SU-DHL-6 (cell line): Measurements from ENCODE around the gene CCDC85C.

Source experiments
- H2AFZ ChIP-seq: fragments of 200-600 bp; sonication (generic); 2 replicates; pipeline ENCODE4 v1.6.1; 2014; ENCODE audit warnings: low read depth, mild to moderate bottlenecking, moderate library complexity, mixed read lengths, antibody characterized with exemption, low read length; ENCODE audit not compliant: severe bottlenecking
- H3F3A ChIP-seq: fragments of 200-600 bp; shearing (Covaris generic); 2 replicates; pipeline ENCODE4 v1.6.0; 2016; ENCODE audit warnings: antibody characterized with exemption, mild to moderate bottlenecking; ENCODE audit not compliant: insufficient read depth
- H3K27ac ChIP-seq: fragments of 200-600 bp; sonication (generic); 2 replicates; pipeline ENCODE4 v1.5.1; 2016; ENCODE audit warnings: low read depth, mild to moderate bottlenecking, low read length, moderate library complexity, mixed read lengths
- H3K27me3 ChIP-seq: fragments of 200-600 bp; sonication (generic), shearing (Covaris generic); 2 replicates; pipeline ENCODE4 v1.6.0; 2014; ENCODE audit warnings: mild to moderate bottlenecking, low read length
- H3K36me3 ChIP-seq: fragments of 200-600 bp; sonication (generic); 2 replicates; pipeline ENCODE4 v1.6.1; 2014; ENCODE audit warnings: mild to moderate bottlenecking, low read length, mixed read lengths
- H3K4me2 ChIP-seq: fragments of 300-600, 200-600 bp; shearing (Covaris generic), sonication (generic); 2 replicates; pipeline ENCODE4 v1.6.0; 2014; ENCODE audit warnings: low read length, low read depth, mild to moderate bottlenecking; ENCODE audit not compliant: poor library complexity, severe bottlenecking
- H3K4me3 ChIP-seq: fragments of 200-600 bp; sonication (generic); 2 replicates; pipeline ENCODE4 v1.5.1; 2014; ENCODE audit warnings: antibody characterized with exemption, low read length, mild to moderate bottlenecking, mixed read lengths; ENCODE audit not compliant: insufficient read depth, poor library complexity, severe bottlenecking
- H3K79me2 ChIP-seq: fragments of 200-600 bp; sonication (generic); 2 replicates; pipeline ENCODE4 v1.6.1; 2014; ENCODE audit warnings: mild to moderate bottlenecking, low read length, moderate library complexity; ENCODE audit not compliant: insufficient read depth
- H3K9ac ChIP-seq: fragments of 200-600 bp; sonication (generic); 2 replicates; pipeline ENCODE4 v1.7.0; 2014; ENCODE audit warnings: mild to moderate bottlenecking, low read length
- H3K9me2 ChIP-seq: fragments of 200-600 bp; sonication (generic); replicated peaks from 2 replicates; pipeline ENCODE4 v1.6.1; 2014; ENCODE audit warnings: low read length; ENCODE audit not compliant: insufficient read depth
- H3K9me3 ChIP-seq: fragments of 200-600 bp; sonication (generic); 2 replicates; pipeline ENCODE4 v1.6.1; 2014; ENCODE audit warnings: low read length, mixed read lengths; ENCODE audit not compliant: insufficient read depth
- H4K20me1 ChIP-seq: fragments of 200-600 bp; sonication (generic); 2 replicates; pipeline ENCODE4 v1.6.1; 2014; ENCODE audit warnings: low read depth, mild to moderate bottlenecking, antibody characterized with exemption, low read length, moderate library complexity, mixed read lengths
- EZH2phosphoT487 ChIP-seq: fragments of 200-600 bp; sonication (generic), shearing (Covaris generic); conservative IDR thresholded peaks from 2 replicates; pipeline ENCODE4 v1.6.1; 2018; ENCODE audit warnings: mild to moderate bottlenecking, antibody characterized with exemption, low read length, moderate library complexity, mixed read lengths
- TF ChIP-seq, protein P1 (sequence below): fragments of 200-600 bp; sonication (generic); IDR thresholded peaks from one replicate; pipeline ENCODE4 v1.5.1; 2017; ENCODE audit warnings: antibody characterized with exemption, mild to moderate bottlenecking, low read length, moderate library complexity; ENCODE audit not compliant: insufficient read depth, poor library complexity, severe bottlenecking

Gene CCDC85C

GRCh38 chr14:99551034-99551922 is 52.7 kb downstream of the CCDC85C start:
- Histone ChIP-seq H3K79me2 (no peaks in the 10 kb centered on the region), H4K20me1 (no peaks in the 10 kb centered on the region)
- no peak for TF ChIP-seq EZH2phosphoT487
- TF ChIP-seq, protein P1, sequence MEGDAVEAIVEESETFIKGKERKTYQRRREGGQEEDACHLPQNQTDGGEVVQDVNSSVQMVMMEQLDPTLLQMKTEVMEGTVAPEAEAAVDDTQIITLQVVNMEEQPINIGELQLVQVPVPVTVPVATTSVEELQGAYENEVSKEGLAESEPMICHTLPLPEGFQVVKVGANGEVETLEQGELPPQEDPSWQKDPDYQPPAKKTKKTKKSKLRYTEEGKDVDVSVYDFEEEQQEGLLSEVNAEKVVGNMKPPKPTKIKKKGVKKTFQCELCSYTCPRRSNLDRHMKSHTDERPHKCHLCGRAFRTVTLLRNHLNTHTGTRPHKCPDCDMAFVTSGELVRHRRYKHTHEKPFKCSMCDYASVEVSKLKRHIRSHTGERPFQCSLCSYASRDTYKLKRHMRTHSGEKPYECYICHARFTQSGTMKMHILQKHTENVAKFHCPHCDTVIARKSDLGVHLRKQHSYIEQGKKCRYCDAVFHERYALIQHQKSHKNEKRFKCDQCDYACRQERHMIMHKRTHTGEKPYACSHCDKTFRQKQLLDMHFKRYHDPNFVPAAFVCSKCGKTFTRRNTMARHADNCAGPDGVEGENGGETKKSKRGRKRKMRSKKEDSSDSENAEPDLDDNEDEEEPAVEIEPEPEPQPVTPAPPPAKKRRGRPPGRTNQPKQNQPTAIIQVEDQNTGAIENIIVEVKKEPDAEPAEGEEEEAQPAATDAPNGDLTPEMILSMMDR: no peak

GRCh38 chr14:99550387-99550992 is 53.5 kb downstream of the CCDC85C start:
- H3F3A ChIP-seq: no peaks in the 10 kb centered on the region
- no peaks in the 10 kb centered on the region for H3K79me2 ChIP-seq
- H3K27ac ChIP-seq: no peak overlapping the region
- no peaks in the 10 kb centered on the region for H3K9me3 ChIP-seq
- H2AFZ ChIP-seq: no peak overlapping the region
- H3K36me3 ChIP-seq: no peaks in the 10 kb centered on the region
- TF ChIP-seq EZH2phosphoT487: no peak
- TF ChIP-seq, protein P1: no peak
- no peaks in the 10 kb centered on the region for H3K9me2 ChIP-seq
- H3K9ac ChIP-seq: no peak overlapping the region
- no peak overlapping the region for H3K4me2 ChIP-seq
- H3K4me3 ChIP-seq: no peak overlapping the region
- H3K27me3 ChIP-seq: no peaks in the 10 kb centered on the region
- H4K20me1 ChIP-seq: no peaks in the 10 kb centered on the region

More at GRCh38 chr14:99551034-99551922, 52.7 kb downstream of the CCDC85C start:
- no peak overlapping the region for H3K4me3 ChIP-seq
- no peak overlapping the region for H3K27ac ChIP-seq
- H3F3A ChIP-seq: no peaks in the 10 kb centered on the region
- H3K36me3 ChIP-seq: no peaks in the 10 kb centered on the region
- no peaks in the 10 kb centered on the region for H3K27me3 ChIP-seq
- no peak overlapping the region for H2AFZ ChIP-seq
- no peak overlapping the region for H3K9ac ChIP-seq
- H3K9me2 ChIP-seq: no peaks in the 10 kb centered on the region
- no peaks in the 10 kb centered on the region for H3K9me3 ChIP-seq
- H3K4me2 ChIP-seq: no peak overlapping the region

DNA sequence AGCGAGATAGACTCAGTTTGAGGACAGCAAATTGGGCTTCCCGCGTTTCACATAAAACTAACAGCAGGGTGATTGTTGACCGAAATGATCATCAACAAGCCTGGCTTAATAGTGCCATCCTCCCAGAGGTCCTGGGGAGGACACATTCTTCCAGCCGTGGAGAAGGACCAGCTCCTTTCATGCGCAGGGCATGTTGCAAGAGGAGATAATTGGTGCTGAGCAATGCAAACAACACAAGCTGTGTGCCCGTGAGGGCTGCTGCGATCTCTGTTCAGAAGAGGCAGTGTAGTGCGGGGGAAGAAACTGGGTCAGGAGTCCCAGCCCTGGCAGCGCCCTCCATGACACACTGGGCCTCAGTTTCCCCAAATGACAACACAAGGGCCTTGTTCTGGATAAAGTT is 54.3 kb downstream of the CCDC85C start:
- Histone ChIP-seq H3F3A (no peaks in the 10 kb centered on the region), H3K9ac (no peak overlapping the region), H2AFZ (no peak overlapping the region), H3K9me3 (no peaks in the 10 kb centered on the region), H3K36me3 (no peaks in the 10 kb centered on the region), H3K4me3 (no peak overlapping the region), H3K4me2 (no peak overlapping the region), H3K9me2 (no peaks in the 10 kb centered on the region), H3K27me3 (no peaks in the 10 kb centered on the region), H4K20me1 (no peaks in the 10 kb centered on the region), H3K79me2 (no peaks in the 10 kb centered on the region), H3K27ac (no peak overlapping the region)
- TF ChIP-seq, protein P1: no peak
- no peak for TF ChIP-seq EZH2phosphoT487
